Measurements from ENCODE around the gene S100P. TPM values are rescaled to one million over a fixed set of nuclear protein-coding genes. Genes with fewer than 3 reads are reported as not detected.
"Not testable (repeated sequence)": the region's sequence is repeated elsewhere in the genome, so short reads cannot be mapped to it uniquely, and the experiment has no call there.

Gene S100P
- total RNA-seq, 2 donors from 2014 or later: 0.35 TPM; not detected in 1

DNA sequence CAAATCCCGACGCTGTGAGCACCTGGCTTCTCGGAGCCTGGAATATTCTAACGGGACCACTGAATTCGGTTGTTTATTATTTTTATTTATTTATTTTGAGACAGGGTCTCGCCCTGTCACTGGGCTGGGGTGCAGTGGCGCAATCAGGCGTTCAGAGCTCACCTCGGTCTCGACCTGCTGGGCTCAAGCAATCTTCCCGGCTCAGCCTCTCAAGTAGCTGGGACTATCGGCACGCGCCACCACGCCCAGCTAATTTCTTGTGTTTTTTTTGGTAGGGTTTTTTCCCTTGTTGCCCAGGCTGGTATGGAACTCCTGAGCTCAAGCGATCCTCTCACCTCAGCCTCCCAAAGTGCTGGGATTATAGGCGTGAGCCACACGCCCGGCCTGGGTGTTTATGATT lies 21.5 kb upstream of the S100P start:
- no peak overlapping the region for H3K27ac ChIP-seq
- H3K9me3 ChIP-seq: no peaks in the 10 kb centered on the region
- TF ChIP-seq, protein P1, sequence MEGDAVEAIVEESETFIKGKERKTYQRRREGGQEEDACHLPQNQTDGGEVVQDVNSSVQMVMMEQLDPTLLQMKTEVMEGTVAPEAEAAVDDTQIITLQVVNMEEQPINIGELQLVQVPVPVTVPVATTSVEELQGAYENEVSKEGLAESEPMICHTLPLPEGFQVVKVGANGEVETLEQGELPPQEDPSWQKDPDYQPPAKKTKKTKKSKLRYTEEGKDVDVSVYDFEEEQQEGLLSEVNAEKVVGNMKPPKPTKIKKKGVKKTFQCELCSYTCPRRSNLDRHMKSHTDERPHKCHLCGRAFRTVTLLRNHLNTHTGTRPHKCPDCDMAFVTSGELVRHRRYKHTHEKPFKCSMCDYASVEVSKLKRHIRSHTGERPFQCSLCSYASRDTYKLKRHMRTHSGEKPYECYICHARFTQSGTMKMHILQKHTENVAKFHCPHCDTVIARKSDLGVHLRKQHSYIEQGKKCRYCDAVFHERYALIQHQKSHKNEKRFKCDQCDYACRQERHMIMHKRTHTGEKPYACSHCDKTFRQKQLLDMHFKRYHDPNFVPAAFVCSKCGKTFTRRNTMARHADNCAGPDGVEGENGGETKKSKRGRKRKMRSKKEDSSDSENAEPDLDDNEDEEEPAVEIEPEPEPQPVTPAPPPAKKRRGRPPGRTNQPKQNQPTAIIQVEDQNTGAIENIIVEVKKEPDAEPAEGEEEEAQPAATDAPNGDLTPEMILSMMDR (IDR thresholded peaks at IDR 0.05): no peak
- no peaks in the 10 kb centered on the region for H3K27me3 ChIP-seq
- DNase-seq (ENCODE audit: low spot score): no peak
- H3K4me3 ChIP-seq: no peak overlapping the region
- no peaks in the 10 kb centered on the region for H3K36me3 ChIP-seq
- peaks cover 0 to 28% of the 10 kb centered on the region in 2 donors for H3K4me1 ChIP-seq

DNA sequence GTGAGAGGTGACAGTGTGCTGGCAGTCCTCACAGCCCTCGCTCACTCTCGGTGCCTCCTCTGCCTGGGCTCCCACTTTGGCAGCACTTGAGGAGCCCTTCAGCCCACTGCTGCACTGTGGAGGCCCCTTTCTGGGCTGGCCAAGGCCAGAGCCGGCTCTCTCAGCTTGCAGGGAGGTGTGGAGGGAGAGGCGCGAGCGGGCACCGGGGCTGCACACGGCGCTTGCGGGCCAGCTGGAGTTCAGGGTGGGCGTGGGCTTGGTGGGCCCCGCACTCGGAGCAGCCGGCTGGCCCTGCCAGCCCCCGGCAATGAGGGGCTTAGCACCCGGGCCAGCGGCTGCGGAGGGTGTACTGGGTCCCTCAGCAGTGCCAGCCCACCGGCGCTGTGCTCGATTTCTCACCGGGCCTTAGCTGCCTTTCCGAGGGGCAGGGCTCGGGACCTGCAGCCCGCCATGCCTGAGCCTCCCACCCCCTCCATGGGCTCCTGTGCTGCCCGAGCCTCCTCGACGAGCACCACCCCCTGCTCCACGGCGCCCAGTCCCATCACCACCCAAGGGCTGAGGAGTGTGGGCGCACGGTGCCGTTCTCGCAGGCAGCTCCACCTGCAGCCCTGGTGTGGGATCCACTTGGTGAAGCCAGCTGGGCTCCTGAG lies 21.0 kb upstream of the S100P start:
- Histone ChIP-seq H3K4me1 (peaks cover 0 to 31% of the 10 kb centered on the region in 2 donors), H3K27ac (peak overlapping the region in 1 of 2 donors; percentile 85)
- not testable (repeated sequence) for H3K27me3 ChIP-seq; H3K36me3 ChIP-seq; H3K4me3 ChIP-seq; DNase-seq (ENCODE audit: low spot score); H3K9me3 ChIP-seq

DNA sequence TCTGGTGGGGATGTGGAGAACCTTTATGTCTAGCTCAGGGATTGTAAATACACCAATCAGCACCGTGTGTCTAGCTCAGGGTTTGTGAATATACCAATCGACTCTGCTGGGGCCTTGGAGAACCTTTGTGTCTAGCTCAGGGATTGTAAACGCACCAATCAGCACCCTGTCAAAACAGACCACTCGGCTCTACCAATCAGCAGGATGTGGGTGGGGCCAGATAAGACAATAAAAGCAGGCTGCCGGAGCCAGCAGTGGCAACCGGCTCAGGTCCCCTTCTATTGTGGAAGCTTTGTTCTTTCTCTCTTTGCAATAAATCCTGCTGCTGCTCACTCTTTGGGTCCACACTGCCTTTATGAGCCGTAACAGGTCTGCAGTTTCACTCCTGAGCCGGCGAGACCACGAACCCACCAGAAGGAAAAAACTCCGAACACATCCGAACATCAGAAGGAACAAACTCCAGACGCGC lies 20.5 kb upstream of the S100P start:
- Histone ChIP-seq H3K4me1 (peaks cover 0 to 31% of the 10 kb centered on the region in 2 donors), H3K4me3 (peak overlapping the region; percentile 64 to 79), H3K27ac (peak overlapping the region; percentile 81 to 85)
- not testable (repeated sequence) for DNase-seq (ENCODE audit: low spot score); H3K27me3 ChIP-seq; H3K9me3 ChIP-seq; H3K36me3 ChIP-seq

DNA sequence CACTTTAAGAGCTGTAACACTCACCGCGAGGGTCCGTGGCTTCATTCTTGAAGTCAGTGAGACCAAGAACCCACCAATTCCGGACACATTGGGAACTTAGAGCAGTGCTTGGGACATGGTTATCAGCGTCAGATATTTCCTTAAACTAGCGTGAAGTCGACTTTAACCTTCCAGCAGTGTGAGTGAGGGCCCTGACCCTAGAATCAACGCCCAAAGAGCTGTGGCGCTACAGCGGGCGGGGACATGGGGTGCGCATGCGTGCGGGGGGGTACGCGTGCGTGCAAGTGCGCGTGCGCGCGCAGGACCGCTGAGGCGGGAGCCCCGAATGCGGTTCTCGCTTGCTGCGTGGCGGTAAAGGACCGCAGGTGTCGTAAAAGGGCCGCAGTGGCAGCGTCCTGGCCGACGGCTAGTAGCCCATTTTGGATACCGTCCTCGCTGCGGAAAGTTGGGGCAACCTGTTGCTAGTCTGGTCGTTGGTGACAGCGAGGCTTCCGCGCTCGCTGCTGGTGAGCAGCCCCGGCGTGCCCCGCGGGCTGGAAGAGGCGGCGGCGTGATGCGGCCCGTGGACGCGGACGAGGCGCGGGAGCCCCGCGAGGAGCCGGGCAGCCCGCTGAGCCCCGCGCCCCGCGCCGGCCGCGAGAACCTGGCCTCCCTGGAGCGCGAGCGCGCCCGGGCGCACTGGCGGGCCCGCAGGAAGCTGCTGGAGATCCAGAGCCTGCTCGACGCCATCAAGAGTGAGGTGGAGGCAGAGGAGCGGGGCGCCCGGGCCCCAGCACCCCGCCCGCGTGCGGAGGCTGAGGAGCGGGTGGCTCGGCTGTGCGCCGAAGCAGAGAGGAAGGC lies 19.8 kb upstream of the S100P start:
- Histone ChIP-seq H3K4me1 (peaks cover 0 to 31% of the 10 kb centered on the region in 2 donors), H3K4me3 (peak overlapping the region; percentile 64 to 79), H3K27me3 (no peaks in the 10 kb centered on the region), H3K9me3 (no peaks in the 10 kb centered on the region), H3K36me3 (no peaks in the 10 kb centered on the region), H3K27ac (peak overlapping the region; percentile 81 to 85)
- DNase-seq (ENCODE audit: low spot score): peak; percentile 91
- TF ChIP-seq, protein P1 (IDR thresholded peaks at IDR 0.05): no peak

DNA sequence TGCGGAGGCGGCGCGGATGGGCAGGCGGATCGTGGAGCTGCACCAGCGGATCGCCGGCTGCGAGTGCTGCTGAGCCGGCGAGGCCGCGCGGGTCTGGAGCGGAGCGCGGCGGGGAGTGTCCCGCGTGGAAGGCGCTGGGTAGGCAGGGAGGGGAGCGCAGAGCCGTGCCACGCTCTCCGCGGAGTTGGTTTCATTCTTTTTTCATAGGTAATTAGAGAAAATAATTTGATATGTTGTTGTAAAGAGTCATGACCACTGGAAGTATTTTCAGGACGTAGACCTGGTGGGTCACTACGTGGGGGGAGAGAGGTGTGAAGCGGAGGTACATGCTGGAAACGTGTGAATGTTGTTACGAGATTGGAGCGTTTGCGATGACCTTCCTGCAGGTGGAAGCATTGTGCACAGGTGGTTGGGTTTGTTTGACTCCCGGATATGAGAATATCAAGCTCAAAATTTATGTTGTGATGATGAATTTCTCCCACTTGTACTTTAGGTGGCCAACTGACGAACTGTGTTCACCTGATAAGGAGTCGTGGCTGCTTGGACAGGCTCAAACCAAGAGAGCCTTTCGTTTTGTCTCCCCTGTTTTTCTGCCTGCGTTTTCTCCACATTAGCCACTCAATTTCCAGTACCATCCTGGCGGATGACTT lies 19.1 kb upstream of the S100P start:
- Histone ChIP-seq H3K9me3 (no peaks in the 10 kb centered on the region), H3K27ac (peak overlapping the region; percentile 81 to 85), H3K4me1 (peaks cover 0 to 31% of the 10 kb centered on the region in 2 donors), H3K4me3 (peak overlapping the region; percentile 64 to 79), H3K36me3 (no peaks in the 10 kb centered on the region), H3K27me3 (no peaks in the 10 kb centered on the region)
- DNase-seq (ENCODE audit: low spot score): no peak
- TF ChIP-seq, protein P1 (IDR thresholded peaks at IDR 0.05): peak in 1 of 2 donors; percentile 41

DNA sequence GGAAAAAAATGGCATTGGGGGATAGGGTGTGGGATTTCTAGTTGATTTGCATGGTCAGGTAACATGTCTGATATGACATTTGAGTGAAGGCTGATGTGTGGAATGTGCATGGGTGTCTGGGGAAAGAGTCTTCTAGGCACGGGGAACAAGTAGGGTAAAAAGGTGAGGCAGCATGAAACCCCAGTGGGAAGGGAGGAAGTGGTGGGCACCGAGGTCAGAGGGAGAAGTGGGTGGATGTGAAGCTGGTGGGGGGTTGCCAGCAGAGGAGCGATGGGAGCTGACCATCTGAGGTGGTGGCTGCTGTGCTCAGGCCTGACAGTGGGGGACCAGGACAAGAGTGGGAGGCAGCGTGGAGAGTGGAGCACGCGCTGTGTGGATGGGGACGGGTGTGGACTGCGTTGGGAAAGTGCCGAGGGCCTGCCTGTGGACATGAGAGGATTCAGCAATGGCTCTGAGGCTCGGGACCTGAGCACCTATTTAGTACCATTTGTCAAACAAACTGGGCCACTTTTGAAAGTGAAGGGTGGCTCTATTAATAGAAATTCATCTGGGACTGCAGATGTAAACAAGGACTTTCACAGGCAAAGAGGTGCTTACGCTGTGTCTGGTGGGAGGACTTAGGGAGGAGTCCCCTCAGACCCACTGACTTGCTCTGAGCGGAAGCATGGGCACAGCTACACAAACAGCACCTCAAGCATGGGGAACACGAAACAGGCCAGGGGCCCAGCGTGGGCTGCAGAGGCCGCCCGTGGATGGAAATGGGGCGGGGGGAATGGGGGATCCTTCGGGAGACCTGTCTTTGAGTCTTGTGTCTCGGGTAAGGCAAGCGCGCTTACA lies 16.7 kb upstream of the S100P start:
- Histone ChIP-seq H3K27me3 (no peaks in the 10 kb centered on the region), H3K36me3 (no peaks in the 10 kb centered on the region), H3K4me3 (no peak overlapping the region), H3K4me1 (peaks cover 0 to 31% of the 10 kb centered on the region in 2 donors), H3K9me3 (no peaks in the 10 kb centered on the region), H3K27ac (no peak overlapping the region)
- no peak for DNase-seq (ENCODE audit: low spot score)
- TF ChIP-seq, protein P1 (IDR thresholded peaks at IDR 0.05): no peak
